Esophagus squamous epithelium (tissue), 5 donors: ENCODE results near the gene SNX20. TPM values are rescaled to one million over a fixed set of nuclear protein-coding genes. Genes with fewer than 3 reads are reported as not detected.

Experiments used
- DNase-seq: peaks from one replicate; lab custom pipeline; 2025; lab: John Stamatoyannopoulos, UW
- H3K27ac ChIP-seq, 4 donors: fragments of 200-600 bp; sonication (generic); one replicate each; pipeline ENCODE4 v1.5.1; 2016 to 2019; ENCODE audit warnings: mild to moderate bottlenecking in 1 of 4
- H3K27me3 ChIP-seq, 4 donors: fragments of 200-600 bp; sonication (generic); 1 replicate in 3 of 4; 2 replicates in 1 of 4; pipeline versions ENCODE4 v1.5.1 to v1.6.0; 2017 to 2021; ENCODE audit warnings: antibody characterized with exemption in 1 of 4
- H3K36me3 ChIP-seq, 3 donors: fragments of 200-600 bp; sonication (generic); one replicate each; pipeline ENCODE4 v1.5.1; 2016 to 2019
- H3K4me1 ChIP-seq, 3 donors: fragments of 200-600 bp; sonication (generic); one replicate each; pipeline ENCODE4 v1.5.1; 2017 to 2019
- H3K4me3 ChIP-seq, 4 donors: fragments of 200-600 bp; sonication (generic); 1 replicate in 3 of 4; 2 replicates in 1 of 4; pipeline ENCODE4 v1.5.1; 2016 to 2019; ENCODE audit warnings: mild to moderate bottlenecking in 2 of 4, moderate library complexity in 1 of 4
- H3K9me3 ChIP-seq, 3 donors: fragments of 200-600 bp; sonication (generic); one replicate each; pipeline ENCODE4 v1.5.1; 2016 to 2019
- POLR2A ChIP-seq, 4 donors: fragments of 450-650 bp; IDR thresholded peaks; one replicate each; pipeline ENCODE4 v1.6.1; 2017; ENCODE audit warnings: antibody characterized with exemption in 4 of 4, mild to moderate bottlenecking in 4 of 4, moderate library complexity in 3 of 4
- WGBS, 2 donors: methylation state at CpG; one replicate each; pipeline ENCODE4 v1.1.5; 2018; 5-methylcytosine and 5-hydroxymethylcytosine counted together
- intact Hi-C: fragments of 100-400 bp; cut with DNase I; formaldehyde crosslinking; loops from one replicate; pipeline ENCODE4 v1.15.0; 2022
- total RNA-seq, 4 donors: library from RNA; depleted of rRNA; stranded (reverse); fragments of >200 nt; gene quantifications; one replicate each; pipeline ENCODE4 v1.1.0, GENCODE V29; 2016
- TF ChIP-seq, protein P1 (sequence below), 6 experiments: fragments of 450-650 bp in 4 of 6; fragments of 200-600 bp in 2 of 6; sonication (generic) in 2 of 6; IDR thresholded peaks; one replicate each; pipeline ENCODE4 v1.5.1; 2016 to 2019; ENCODE audit warnings: antibody characterized with exemption in 6 of 6, mild to moderate bottlenecking in 4 of 6, moderate library complexity in 4 of 6
- donor health status: DM: yes; HTN: yes; CAD: no.

SNX20 gene
- total RNA-seq, 4 donors from 2014 or later, result 0.38 to 2.9 (median 1.7) TPM

DNA sequence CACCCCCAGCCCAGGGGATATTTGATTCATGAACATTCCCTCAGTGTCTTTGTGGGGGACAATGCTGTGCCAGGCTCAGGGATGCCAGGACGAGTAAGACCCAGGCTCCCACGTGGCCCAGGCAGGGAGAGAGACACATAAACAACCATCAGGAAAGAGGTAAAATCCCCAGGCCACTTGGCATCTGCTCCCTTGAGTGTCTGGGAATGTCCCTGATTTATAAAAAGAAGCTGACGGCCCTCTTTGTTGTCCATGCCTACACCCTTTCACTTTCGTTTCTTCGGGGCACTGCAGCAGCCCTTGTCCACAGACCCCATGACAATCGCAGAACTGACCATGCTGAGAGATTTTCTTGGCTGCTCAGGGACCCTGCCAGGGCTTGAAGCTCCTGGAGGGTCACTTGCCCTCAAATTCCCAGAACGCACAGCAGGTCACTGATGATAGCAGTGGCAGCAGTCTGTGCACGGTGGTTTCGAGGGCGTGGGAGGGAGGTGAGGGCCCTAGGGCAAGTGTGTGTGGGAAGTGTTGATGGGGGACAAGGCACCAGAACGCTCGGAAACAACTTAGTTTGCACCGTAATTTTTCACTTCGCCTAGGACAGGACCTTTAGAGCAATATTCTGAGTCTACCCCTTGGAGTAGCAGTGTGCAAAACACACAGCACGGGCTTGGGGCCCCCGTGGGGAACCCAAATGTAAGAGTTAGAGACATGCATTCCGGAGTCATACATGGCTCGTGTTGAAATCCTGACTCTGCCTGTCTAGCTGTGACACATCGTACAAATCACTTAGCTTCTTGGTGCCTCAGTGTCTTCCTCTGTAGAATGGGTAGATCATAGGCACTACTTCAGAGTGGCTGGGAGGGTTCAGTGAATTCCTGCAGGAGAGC lies 17.0 kb upstream of the SNX20 start:
- peaks cover 51 to 84% (median 51%) of the 10 kb centered on the region in 3 donors for H3K4me1 ChIP-seq
- H3K27me3 ChIP-seq, result no peaks in the 10 kb centered on the region
- DNase-seq, result no peak
- intact Hi-C loops, result no loop called here
- H3K36me3 ChIP-seq, result peaks cover 0 to 6% (median 0%) of the 10 kb centered on the region in 3 donors
- no peaks in the 10 kb centered on the region for H3K9me3 ChIP-seq
- TF ChIP-seq, protein P1, sequence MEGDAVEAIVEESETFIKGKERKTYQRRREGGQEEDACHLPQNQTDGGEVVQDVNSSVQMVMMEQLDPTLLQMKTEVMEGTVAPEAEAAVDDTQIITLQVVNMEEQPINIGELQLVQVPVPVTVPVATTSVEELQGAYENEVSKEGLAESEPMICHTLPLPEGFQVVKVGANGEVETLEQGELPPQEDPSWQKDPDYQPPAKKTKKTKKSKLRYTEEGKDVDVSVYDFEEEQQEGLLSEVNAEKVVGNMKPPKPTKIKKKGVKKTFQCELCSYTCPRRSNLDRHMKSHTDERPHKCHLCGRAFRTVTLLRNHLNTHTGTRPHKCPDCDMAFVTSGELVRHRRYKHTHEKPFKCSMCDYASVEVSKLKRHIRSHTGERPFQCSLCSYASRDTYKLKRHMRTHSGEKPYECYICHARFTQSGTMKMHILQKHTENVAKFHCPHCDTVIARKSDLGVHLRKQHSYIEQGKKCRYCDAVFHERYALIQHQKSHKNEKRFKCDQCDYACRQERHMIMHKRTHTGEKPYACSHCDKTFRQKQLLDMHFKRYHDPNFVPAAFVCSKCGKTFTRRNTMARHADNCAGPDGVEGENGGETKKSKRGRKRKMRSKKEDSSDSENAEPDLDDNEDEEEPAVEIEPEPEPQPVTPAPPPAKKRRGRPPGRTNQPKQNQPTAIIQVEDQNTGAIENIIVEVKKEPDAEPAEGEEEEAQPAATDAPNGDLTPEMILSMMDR (IDR thresholded peaks at IDR 0.05), result no peak
- peak overlapping the region; percentile 83 to 89 (median 88) for H3K27ac ChIP-seq
- peak overlapping the region; percentile 15 to 62 (median 38) for H3K4me3 ChIP-seq
- 19 to 44% methylated on average over 14 to 16 of the region's 19 CpGs for WGBS, 2 donors

- H3K36me3 ChIP-seq, result peaks cover 0 to 6% (median 0%) of the 10 kb centered on the region in 3 donors
- H3K27ac ChIP-seq, result peak overlapping the region; percentile 83 to 89 (median 88)
- H3K4me1 ChIP-seq, result peaks cover 51 to 85% (median 51%) of the 10 kb centered on the region in 3 donors
- H3K9me3 ChIP-seq, result no peaks in the 10 kb centered on the region
- no peak for DNase-seq
- whole genome bisulfite sequencing, 2 donors, result 90% methylated on average over 5 of the region's 5 CpGs; no CpG with 5 or more reads in 1 of the 2 donors
- no peak for TF ChIP-seq POLR2A (IDR thresholded peaks at IDR 0.05)
- TF ChIP-seq, protein P1 (IDR thresholded peaks at IDR 0.05), result no peak
- H3K27me3 ChIP-seq, result no peaks in the 10 kb centered on the region
- H3K4me3 ChIP-seq, result peak overlapping the region in 3 of 4 donors; percentile 37 to 62 (median 38)
- intact Hi-C loops, result no loop called here
These were observed 16.3 kb upstream of the SNX20 start for GRCh38 chr16:50697421-50697715.

DNA sequence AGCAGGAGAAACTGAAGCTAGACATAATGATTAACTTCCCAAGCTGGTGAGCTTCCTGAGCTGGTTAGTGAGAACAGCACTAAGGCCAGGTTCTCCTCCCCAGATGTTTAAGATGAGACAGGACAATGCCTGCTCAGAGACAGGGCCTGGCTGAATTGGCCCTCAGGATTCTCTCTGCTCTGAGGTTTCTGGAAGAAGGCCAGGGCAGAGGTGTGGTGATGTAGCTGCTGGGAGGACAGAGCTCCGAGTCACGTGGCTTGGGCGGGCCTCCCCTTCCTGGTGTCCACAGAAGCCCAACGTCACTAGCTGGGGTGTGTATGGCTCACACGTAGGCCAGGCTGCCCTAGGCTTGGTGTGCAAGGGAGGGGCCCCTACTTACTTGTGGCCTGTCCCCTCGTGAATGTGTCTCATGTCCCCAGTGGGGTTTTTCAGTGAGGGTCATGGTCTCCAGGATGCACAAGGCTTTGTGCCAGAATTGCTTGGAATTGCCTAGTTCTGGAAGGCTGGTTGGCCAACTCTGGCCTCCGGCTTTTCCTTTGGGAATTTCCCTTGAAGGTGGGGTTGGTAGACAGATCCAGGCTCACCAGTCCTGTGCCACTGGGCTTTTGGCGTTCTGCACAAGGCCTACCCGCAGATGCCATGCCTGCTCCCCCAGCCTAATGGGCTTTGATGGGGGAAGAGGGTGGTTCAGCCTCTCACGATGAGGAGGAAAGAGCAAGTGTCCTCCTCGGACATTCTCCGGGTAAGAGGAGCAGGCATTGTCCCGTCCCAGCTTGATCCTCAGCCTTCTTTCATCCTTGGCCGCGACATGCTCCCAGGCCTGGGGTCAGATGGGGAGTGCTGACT lies 15.7 kb upstream of the SNX20 start:
- H3K4me1 ChIP-seq, result peaks cover 51 to 80% (median 51%) of the 10 kb centered on the region in 3 donors
- peak overlapping the region in 1 of 4 donors; percentile 62 for H3K4me3 ChIP-seq
- DNase-seq, result peak; percentile 55
- TF ChIP-seq, protein P1 (IDR thresholded peaks at IDR 0.05), result no peak
- peak in 1 of 4 donors; percentile 66 for TF ChIP-seq POLR2A (IDR thresholded peaks at IDR 0.05)
- no peaks in the 10 kb centered on the region for H3K9me3 ChIP-seq
- 0 to 88% methylated on average over 2 to 7 of the region's 15 CpGs for WGBS, 2 donors
- H3K36me3 ChIP-seq, result peaks cover 0 to 6% (median 0%) of the 10 kb centered on the region in 3 donors
- peak overlapping the region; percentile 83 to 89 (median 88) for H3K27ac ChIP-seq
- no peaks in the 10 kb centered on the region for H3K27me3 ChIP-seq
- intact Hi-C loops, result no loop called here

DNA sequence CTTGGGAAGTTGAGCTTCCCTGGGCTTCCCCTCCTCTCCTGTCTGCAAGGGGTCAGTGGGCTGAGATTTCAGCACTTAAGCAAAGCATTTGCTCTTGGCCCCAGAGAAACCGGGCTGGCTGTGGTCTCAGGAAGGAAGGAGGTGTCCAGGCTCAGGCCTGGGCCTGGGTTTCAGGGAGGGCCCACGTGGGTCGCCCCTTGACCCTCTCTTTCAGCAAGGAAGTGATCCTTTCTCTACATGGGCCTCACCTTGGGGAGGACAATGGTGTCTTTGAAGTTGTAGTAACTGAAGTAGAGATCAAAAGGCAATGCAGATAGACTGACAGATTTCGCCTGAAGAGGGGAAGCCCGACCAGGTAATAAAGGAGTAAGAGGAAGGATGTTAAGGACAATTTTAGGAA lies 15.0 kb upstream of the SNX20 start:
- WGBS, 2 donors, result 53 to 70% methylated on average over 3 to 4 of the region's 5 CpGs
- peak overlapping the region in 1 of 4 donors; percentile 62 for H3K4me3 ChIP-seq
- H3K27ac ChIP-seq, result peak overlapping the region; percentile 83 to 89 (median 88)
- peaks cover 0 to 3% (median 0%) of the 10 kb centered on the region in 3 donors for H3K36me3 ChIP-seq
- no peaks in the 10 kb centered on the region for H3K27me3 ChIP-seq
- H3K4me1 ChIP-seq, result peaks cover 51 to 80% (median 51%) of the 10 kb centered on the region in 3 donors
- no peaks in the 10 kb centered on the region for H3K9me3 ChIP-seq
- DNase-seq, result no peak
- TF ChIP-seq POLR2A (IDR thresholded peaks at IDR 0.05), result no peak
- TF ChIP-seq, protein P1 (IDR thresholded peaks at IDR 0.05), result no peak
- intact Hi-C loops, result no loop called here
